Esophagus squamous epithelium (tissue), 4 donors: ENCODE results near the gene TMEM178B.

Source experiments
- POLR2A ChIP-seq, 4 donors: fragments of 450-650 bp; IDR thresholded peaks; one replicate each; pipeline ENCODE4 v1.6.1; 2017; ENCODE audit warnings: antibody characterized with exemption in 4 of 4, mild to moderate bottlenecking in 4 of 4, moderate library complexity in 3 of 4
- TF ChIP-seq, protein P1 (sequence below), 6 experiments: fragments of 450-650 bp in 4 of 6; fragments of 200-600 bp in 2 of 6; sonication (generic) in 2 of 6; IDR thresholded peaks; one replicate each; pipeline ENCODE4 v1.5.1; 2016 to 2019; ENCODE audit warnings: antibody characterized with exemption in 6 of 6, mild to moderate bottlenecking in 4 of 6, moderate library complexity in 4 of 6

DNA sequence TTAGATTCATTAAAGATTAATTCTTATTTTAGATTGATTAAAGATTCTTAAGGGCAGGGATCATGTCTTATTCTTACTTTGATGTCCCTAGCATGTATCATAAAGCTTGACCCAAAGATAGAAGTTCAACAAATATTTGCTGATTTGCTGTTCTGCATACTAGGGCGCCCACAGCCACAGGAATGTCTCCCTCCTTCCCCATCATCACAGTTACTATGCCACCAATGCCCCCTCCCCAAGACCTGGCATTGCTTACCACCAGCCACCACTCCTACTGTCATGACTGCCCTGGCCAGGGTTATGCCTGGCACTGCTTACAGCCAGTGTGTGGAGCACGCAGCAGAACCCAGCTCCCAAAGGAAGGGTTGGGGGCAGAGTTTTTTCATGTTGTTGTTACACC is 390.7 kb downstream of the TMEM178B start:
- TF ChIP-seq, protein P1, sequence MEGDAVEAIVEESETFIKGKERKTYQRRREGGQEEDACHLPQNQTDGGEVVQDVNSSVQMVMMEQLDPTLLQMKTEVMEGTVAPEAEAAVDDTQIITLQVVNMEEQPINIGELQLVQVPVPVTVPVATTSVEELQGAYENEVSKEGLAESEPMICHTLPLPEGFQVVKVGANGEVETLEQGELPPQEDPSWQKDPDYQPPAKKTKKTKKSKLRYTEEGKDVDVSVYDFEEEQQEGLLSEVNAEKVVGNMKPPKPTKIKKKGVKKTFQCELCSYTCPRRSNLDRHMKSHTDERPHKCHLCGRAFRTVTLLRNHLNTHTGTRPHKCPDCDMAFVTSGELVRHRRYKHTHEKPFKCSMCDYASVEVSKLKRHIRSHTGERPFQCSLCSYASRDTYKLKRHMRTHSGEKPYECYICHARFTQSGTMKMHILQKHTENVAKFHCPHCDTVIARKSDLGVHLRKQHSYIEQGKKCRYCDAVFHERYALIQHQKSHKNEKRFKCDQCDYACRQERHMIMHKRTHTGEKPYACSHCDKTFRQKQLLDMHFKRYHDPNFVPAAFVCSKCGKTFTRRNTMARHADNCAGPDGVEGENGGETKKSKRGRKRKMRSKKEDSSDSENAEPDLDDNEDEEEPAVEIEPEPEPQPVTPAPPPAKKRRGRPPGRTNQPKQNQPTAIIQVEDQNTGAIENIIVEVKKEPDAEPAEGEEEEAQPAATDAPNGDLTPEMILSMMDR (IDR thresholded peaks at IDR 0.05): no peak
- TF ChIP-seq POLR2A (IDR thresholded peaks at IDR 0.05): no peak
